HepG2 (cell line): ENCODE measurements around the gene DNAJC9. TPM values are rescaled to one million over a fixed set of nuclear protein-coding genes. Genes with fewer than 3 reads are reported as not detected.

Source experiments
- CREB3 ChIP-seq: sonication (generic); formaldehyde crosslinking; IDR thresholded peaks from 2 replicates; pipeline ENCODE4 v1.5.0; 2020; ENCODE audit warnings: missing genetic modification reagents
- HCFC1 ChIP-seq: fragments of 150-350 bp; IDR thresholded peaks from 2 replicates; pipeline ENCODE4 v1.6.1; 2014; ENCODE audit warnings: low read depth, low read length
- HNRNPUL1 ChIP-seq: fragments of 200-400 bp; formaldehyde crosslinking; IDR thresholded peaks from 2 replicates; pipeline ENCODE4 v1.6.1; 2017; ENCODE audit warnings: low read depth, mild to moderate bottlenecking, low read length, moderate library complexity
- HOXA5 ChIP-seq: sonication (generic); formaldehyde crosslinking; IDR thresholded peaks from 2 replicates; pipeline ENCODE4 v1.4.0; 2020; ENCODE audit warnings: missing genetic modification reagents
- JUN ChIP-seq: sonication (generic); formaldehyde crosslinking; IDR thresholded peaks from 2 replicates; pipeline ENCODE4 v1.4.0; 2020; ENCODE audit warnings: mild to moderate bottlenecking, missing genetic modification reagents
- MXD1 ChIP-seq: sonication (generic); formaldehyde crosslinking; IDR thresholded peaks from 2 replicates; pipeline ENCODE4 v1.4.0; 2020; ENCODE audit warnings: mild to moderate bottlenecking, missing genetic modification reagents
- PAWR ChIP-seq: sonication (generic); formaldehyde crosslinking; IDR thresholded peaks from 2 replicates; pipeline ENCODE4 v1.4.0; 2020; ENCODE audit warnings: missing genetic modification reagents, mild to moderate bottlenecking, borderline replicate concordance
- RARG ChIP-seq: sonication (generic); formaldehyde crosslinking; IDR thresholded peaks from 2 replicates; pipeline ENCODE4 v1.4.0; 2020; ENCODE audit warnings: low read depth, mild to moderate bottlenecking, missing genetic modification reagents
- ZBED4 ChIP-seq: sonication (generic); formaldehyde crosslinking; IDR thresholded peaks from 2 replicates; pipeline ENCODE4 v1.4.0; 2020; ENCODE audit warnings: missing genetic modification reagents, borderline replicate concordance
- ZBTB8A ChIP-seq: sonication (generic); formaldehyde crosslinking; IDR thresholded peaks from 2 replicates; pipeline ENCODE4 v1.4.0; 2020; ENCODE audit warnings: mild to moderate bottlenecking, low read depth, missing genetic modification reagents, borderline replicate concordance
- ZNF20 ChIP-seq: sonication (generic); formaldehyde crosslinking; IDR thresholded peaks from 2 replicates; pipeline ENCODE4 v1.4.0; 2020; ENCODE audit warnings: mild to moderate bottlenecking, moderate library complexity, missing genetic modification reagents
- ZNF318 ChIP-seq: sonication (generic); formaldehyde crosslinking; IDR thresholded peaks from 2 replicates; pipeline ENCODE4 v1.4.0; 2020; ENCODE audit warnings: mild to moderate bottlenecking, missing genetic modification reagents
- ZNF639 ChIP-seq: conservative IDR thresholded peaks from 2 replicates; pipeline ENCODE4 v1.6.1; 2018; ENCODE audit warnings: missing genetic modification reagents
- polyA plus RNA-seq, 8 experiments: library from polyadenylated mRNA; depleted of rRNA in 3 of 8; stranded (reverse) in 7 of 8; unstranded in 1 of 8; fragments of >200 nt; fragmentation: Illumina TruSeq in 4 of 8; extraction: Trizol in 4 of 8; gene quantifications; 2 replicates each; pipeline versions ENCODE4 v1.2.1 to v1.2.3, GENCODE V29; 2011 to 2016; ENCODE audit warnings: low read depth in 4 of 8, missing spikeins in 1 of 8, mixed read lengths in 1 of 8; ENCODE audit not compliant: insufficient read depth in 1 of 8
- total RNA-seq, 5 experiments: library from RNA; depleted of rRNA; stranded (reverse); fragments of >200 nt; fragmentation: Illumina TruSeq; extraction: Trizol; gene quantifications; 2 replicates each; pipeline ENCODE4 v1.2.3, GENCODE V29; 2016; ENCODE audit warnings: low read depth in 1 of 5

DNAJC9 gene
- total and polyA plus RNA-seq, 2 of the 13 experiments (the other 11 are each of a cell fraction or from before 2014, with no cell fraction given): 15.9 to 60.3 TPM

- peak; percentile 70; the same call in 1 of the 2 replicates for TF ChIP-seq ZBED4 (CRISPR knock-in tag)
- TF ChIP-seq RARG: no peak
- TF ChIP-seq MXD1 (CRISPR knock-in tag): peak; percentile 85
- TF ChIP-seq HNRNPUL1: no peak
- peak; percentile 77; the same call in 1 of the 2 replicates for TF ChIP-seq JUN (CRISPR knock-in tag)
- peak; percentile 49; the same call in 1 of the 2 replicates for TF ChIP-seq HOXA5 (CRISPR knock-in tag)
- TF ChIP-seq PAWR (CRISPR knock-in tag): no peak
- no peak for TF ChIP-seq ZNF318
- TF ChIP-seq ZBTB8A (CRISPR knock-in tag): peak; percentile 61; the same call in 1 of the 2 replicates
- peak; percentile 84; the same call in 1 of the 2 replicates for TF ChIP-seq ZNF639
- no peak; the same call in 1 of the 2 replicates for TF ChIP-seq ZNF20 (CRISPR knock-in tag)
- TF ChIP-seq HCFC1: peak; percentile 63
- TF ChIP-seq CREB3: no peak
These were observed 5.6 kb upstream of the DNAJC9 start, which contains the start of gene MRPS16 (continued) for GRCh38 chr10:73252445-73253224.
